GM23338 (cell line): ENCODE results near the gene ZMAT5. TPM values are rescaled to one million over a fixed set of nuclear protein-coding genes. Genes with fewer than 3 reads are reported as not detected.
A peak's percentile ranks its signal among the peaks of the same experiment; 100 is the strongest.

Experiments used
- ATAC-seq: fragments of 200-7000 bp; cut with Tn5 transposase; 3 replicates; pipeline ENCODE4 v1.9.1; 2020
- DNase-seq: peaks from one replicate; pipeline ENCODE4 v3.0.0-alpha.2; 2015; ENCODE audit warnings: low spot score
- H2AFZ ChIP-seq: fragments of 200-600 bp; sonication (generic); 2 replicates; pipeline ENCODE4 v1.8.0; 2016; ENCODE audit warnings: antibody characterized with exemption, mild to moderate bottlenecking, moderate library complexity
- H3F3A ChIP-seq: fragments of 200-600 bp; sonication (generic); replicated peaks from 2 replicates; pipeline ENCODE4 v1.8.0; 2017; ENCODE audit warnings: antibody characterized with exemption, mixed run types, low read depth
- H3K27ac ChIP-seq: fragments of 200-600 bp; sonication (generic); 2 replicates; pipeline ENCODE4 v1.6.1; 2016; ENCODE audit warnings: low read depth
- H3K27me3 ChIP-seq: fragments of 200-600 bp; sonication (generic); 2 replicates; pipeline ENCODE4 v1.8.0; 2016; ENCODE audit warnings: mild to moderate bottlenecking, mixed run types, moderate library complexity; ENCODE audit not compliant: insufficient read depth
- H3K36me3 ChIP-seq: fragments of 200-600 bp; sonication (generic); 2 replicates; pipeline ENCODE4 v1.8.0; 2016; ENCODE audit warnings: mild to moderate bottlenecking; ENCODE audit not compliant: insufficient read depth
- H3K4me1 ChIP-seq: fragments of 200-600 bp; sonication (generic); 2 replicates; pipeline ENCODE4 v1.8.0; 2016; ENCODE audit warnings: mild to moderate bottlenecking, moderate library complexity; ENCODE audit not compliant: insufficient read depth
- H3K4me2 ChIP-seq: fragments of 200-600 bp; sonication (generic); 2 replicates; pipeline ENCODE4 v1.7.1; 2017; ENCODE audit warnings: mixed run types
- H3K4me3 ChIP-seq: fragments of 200-600 bp; sonication (generic); 2 replicates; pipeline ENCODE4 v1.6.1; 2016; ENCODE audit warnings: mixed run types
- H3K79me2 ChIP-seq: fragments of 200-600 bp; sonication (generic); replicated peaks from 2 replicates; pipeline ENCODE4 v1.8.0; 2017; ENCODE audit warnings: mild to moderate bottlenecking; ENCODE audit not compliant: insufficient read depth
- H3K9me2 ChIP-seq: fragments of 200-600 bp; sonication (generic); 2 replicates; pipeline ENCODE4 v1.8.0; 2017; ENCODE audit not compliant: insufficient read depth
- H4K20me1 ChIP-seq: fragments of 200-600 bp; sonication (generic); replicated peaks from 2 replicates; pipeline ENCODE4 v1.8.0; 2017; ENCODE audit warnings: mild to moderate bottlenecking; ENCODE audit not compliant: insufficient read depth
- H3K27ac Mint-ChIP-seq: 2 replicates; pipeline ENCODE4 v1.8.0; 2020; ENCODE audit warnings: inconsistent platforms, mild to moderate bottlenecking, moderate library complexity, mixed read lengths
- H3K27me3 Mint-ChIP-seq: 3 replicates; pipeline ENCODE4 v1.8.0; 2022; ENCODE audit warnings: low read depth, mild to moderate bottlenecking, moderate library complexity, mixed read lengths, inconsistent platforms; ENCODE audit not compliant: insufficient read depth, poor library complexity
- H3K36me3 Mint-ChIP-seq: 3 replicates; pipeline ENCODE4 v1.8.0; 2021; ENCODE audit warnings: low read depth, mild to moderate bottlenecking, inconsistent platforms, moderate library complexity, mixed read lengths
- H3K4me1 Mint-ChIP-seq: 3 replicates; pipeline ENCODE4 v1.8.0; 2020; ENCODE audit warnings: mild to moderate bottlenecking, inconsistent platforms, mixed read lengths
- H3K4me3 Mint-ChIP-seq: 3 replicates; pipeline ENCODE4 v1.8.0; 2021; ENCODE audit warnings: moderate library complexity, mild to moderate bottlenecking, inconsistent platforms, mixed read lengths
- H3K9me3 Mint-ChIP-seq: 3 replicates; pipeline ENCODE4 v1.8.0; 2020; ENCODE audit warnings: moderate library complexity, mild to moderate bottlenecking, inconsistent platforms, mixed read lengths
- ETS1 ChIP-seq: IDR thresholded peaks from 2 replicates; pipeline ENCODE4 v1.6.1; 2016; ENCODE audit warnings: antibody characterized with exemption
- EZH2 ChIP-seq: fragments of 200-600 bp; sonication (generic); IDR thresholded peaks from one replicate; pipeline ENCODE4 v1.8.0; 2017; ENCODE audit warnings: antibody characterized with exemption, mild to moderate bottlenecking, low read depth; ENCODE audit not compliant: unreplicated experiment
- EZH2phosphoT487 ChIP-seq: fragments of 200-600 bp; sonication (generic); IDR thresholded peaks from one replicate; pipeline ENCODE4 v1.8.1; 2018; ENCODE audit warnings: antibody characterized with exemption; ENCODE audit not compliant: unreplicated experiment
- REST ChIP-seq: IDR thresholded peaks from one replicate; pipeline ENCODE4 v1.6.1; 2018; ENCODE audit warnings: antibody characterized with exemption; ENCODE audit not compliant: unreplicated experiment
- STAT1 ChIP-seq: IDR thresholded peaks from one replicate; pipeline ENCODE4 v1.6.1; 2016; ENCODE audit warnings: antibody characterized with exemption; ENCODE audit not compliant: unreplicated experiment
- ZNF462 ChIP-seq: fragments of 250-450 bp; sonication (Bioruptor Pico); IDR thresholded peaks from 2 replicates; pipeline ENCODE4 v1.5.0; 2020; ENCODE audit warnings: mild to moderate bottlenecking, moderate library complexity
- polyA plus RNA-seq: library from polyadenylated mRNA; unstranded; fragments of >200 nt; fragmentation: Nextera tagmentation; extraction: Ambion mirVana; gene quantifications from 2 replicates; pipeline ENCODE4 v1.2.1, GENCODE V29; 2016
- total RNA-seq: library from RNA; depleted of rRNA; stranded (reverse); fragments of >200 nt; shearing (Covaris generic); gene quantifications from 2 replicates; pipeline ENCODE4 v1.2.3, GENCODE V29; 2014
- TF ChIP-seq, protein P1 (sequence below), 2 experiments: fragments of 200-600 bp in 1 of 2; sonication (generic) in 1 of 2; conservative IDR thresholded peaks; 2 replicates each; pipeline versions ENCODE4 v1.5.1 to v1.6.1; 2016 to 2017; ENCODE audit warnings: antibody characterized with exemption in 2 of 2, low read depth in 2 of 2, mild to moderate bottlenecking in 2 of 2, moderate library complexity in 1 of 2

Gene ZMAT5
- total and polyA plus RNA-seq, 2 experiments from 2014 or later = 14.6 to 25.4 TPM

DNA sequence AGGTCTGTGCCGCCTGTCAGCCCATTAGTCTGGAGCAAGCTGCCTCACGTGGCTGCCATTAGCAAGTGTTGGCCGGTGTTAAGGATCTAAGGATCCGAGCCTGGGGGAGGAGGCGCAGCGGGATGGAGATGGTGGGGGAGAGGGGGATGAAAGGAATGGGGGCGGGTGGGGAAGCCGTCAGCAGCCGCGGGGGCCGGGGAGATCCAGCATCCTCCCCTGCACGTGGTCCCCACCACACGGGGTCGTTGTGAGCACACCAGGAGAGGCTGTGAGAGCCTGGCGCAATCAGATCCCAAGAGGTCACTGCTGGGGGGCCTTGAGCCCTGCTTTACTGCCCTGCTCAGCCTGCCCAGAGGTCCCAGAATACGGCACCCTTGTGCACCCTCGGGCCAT, 39.7 kb downstream of the ZMAT5 start:
- H2AFZ ChIP-seq = no peak overlapping the region
- H3K4me3 ChIP-seq = no peak overlapping the region
- no peaks in the 10 kb centered on the region; the same call in 1 of the 2 replicates for H3K4me1 ChIP-seq
- H3K4me1 Mint-ChIP-seq = peaks cover 5% of the 10 kb centered on the region; the same call in 1 of the 3 replicates
- H3K4me2 ChIP-seq = no peak overlapping the region
- no peaks in the 10 kb centered on the region for H3K36me3 Mint-ChIP-seq
- peaks cover 5% of the 10 kb centered on the region for H3K27me3 ChIP-seq
- no peaks in the 10 kb centered on the region for H3K9me3 Mint-ChIP-seq
- H3K27ac ChIP-seq = no peak overlapping the region
- H3F3A ChIP-seq = no peaks in the 10 kb centered on the region; the same call in 1 of the 2 replicates
- H3K4me3 Mint-ChIP-seq = no peak overlapping the region
- DNase-seq (peak; percentile 81), ATAC-seq (peak; percentile 83)
- peaks cover 9% of the 10 kb centered on the region for H3K27me3 Mint-ChIP-seq
- TF ChIP-seq EZH2phosphoT487 = no peak
- TF ChIP-seq ETS1 = no peak
- no peak for TF ChIP-seq EZH2
- no peak for TF ChIP-seq ZNF462 (CRISPR knock-in tag)
- no peak for TF ChIP-seq REST
- TF ChIP-seq, protein P1, sequence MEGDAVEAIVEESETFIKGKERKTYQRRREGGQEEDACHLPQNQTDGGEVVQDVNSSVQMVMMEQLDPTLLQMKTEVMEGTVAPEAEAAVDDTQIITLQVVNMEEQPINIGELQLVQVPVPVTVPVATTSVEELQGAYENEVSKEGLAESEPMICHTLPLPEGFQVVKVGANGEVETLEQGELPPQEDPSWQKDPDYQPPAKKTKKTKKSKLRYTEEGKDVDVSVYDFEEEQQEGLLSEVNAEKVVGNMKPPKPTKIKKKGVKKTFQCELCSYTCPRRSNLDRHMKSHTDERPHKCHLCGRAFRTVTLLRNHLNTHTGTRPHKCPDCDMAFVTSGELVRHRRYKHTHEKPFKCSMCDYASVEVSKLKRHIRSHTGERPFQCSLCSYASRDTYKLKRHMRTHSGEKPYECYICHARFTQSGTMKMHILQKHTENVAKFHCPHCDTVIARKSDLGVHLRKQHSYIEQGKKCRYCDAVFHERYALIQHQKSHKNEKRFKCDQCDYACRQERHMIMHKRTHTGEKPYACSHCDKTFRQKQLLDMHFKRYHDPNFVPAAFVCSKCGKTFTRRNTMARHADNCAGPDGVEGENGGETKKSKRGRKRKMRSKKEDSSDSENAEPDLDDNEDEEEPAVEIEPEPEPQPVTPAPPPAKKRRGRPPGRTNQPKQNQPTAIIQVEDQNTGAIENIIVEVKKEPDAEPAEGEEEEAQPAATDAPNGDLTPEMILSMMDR (conservative IDR thresholded peaks at IDR 0.05; ENCODE audit: low read depth in 2 of 2) = peak; percentile 17 to 79
- TF ChIP-seq STAT1 = no peak
- H3K36me3 ChIP-seq = no peaks in the 10 kb centered on the region
- H4K20me1 ChIP-seq = no peaks in the 10 kb centered on the region
- H3K79me2 ChIP-seq = no peaks in the 10 kb centered on the region
- H3K27ac Mint-ChIP-seq = no peak overlapping the region
- no peaks in the 10 kb centered on the region for H3K9me2 ChIP-seq
